ENCODE results near the gene RERE.
A peak's percentile ranks its signal among the peaks of the same experiment; 100 is the strongest.
"Not testable (repeated sequence)": the region's sequence is repeated elsewhere in the genome, so short reads cannot be mapped to it uniquely, and the experiment has no call there.

RERE gene

GRCh38 chr1:8616791-8617190 lies 200.6 kb downstream of the RERE start:
- not testable (repeated sequence) for DNase-seq

GRCh38 chr1:8611634-8612515 lies 205.6 kb downstream of the RERE start:
- DNase-seq, result not testable (repeated sequence)

GRCh38 chr1:8607906-8608305 lies 209.5 kb downstream of the RERE start:
- DNase-seq, result no peak

- no peak for DNase-seq
These were observed 213.1 kb downstream of the RERE start for GRCh38 chr1:8604041-8604945.

GRCh38 chr1:8603220-8603616 lies 214.2 kb downstream of the RERE start:
- no peak for DNase-seq

GRCh38 chr1:8602471-8603219 lies 214.8 kb downstream of the RERE start:
- DNase-seq, result no peak

- no peak for DNase-seq
These were observed 217.1 kb downstream of the RERE start for GRCh38 chr1:8600336-8600735.

- no peak for DNase-seq
These were observed 217.7 kb downstream of the RERE start for GRCh38 chr1:8599646-8600212.

GRCh38 chr1:8598783-8599182 lies 218.7 kb downstream of the RERE start:
- DNase-seq, result peak in 10 of 58 donors; percentile 6 to 27 (median 13)

- peak in 47 of 58 donors; percentile 4 to 77 (median 39) for DNase-seq
These were observed 219.2 kb downstream of the RERE start for GRCh38 chr1:8598060-8598724.

- no peak for DNase-seq
These were observed 220.0 kb downstream of the RERE start for GRCh38 chr1:8597455-8597854.

GRCh38 chr1:8595941-8596340 lies 221.5 kb downstream of the RERE start:
- no peak for DNase-seq

- no peak for DNase-seq
These were observed 222.1 kb downstream of the RERE start for GRCh38 chr1:8595332-8595731.

- not testable (repeated sequence) for DNase-seq
These were observed 224.1 kb downstream of the RERE start for GRCh38 chr1:8593292-8593691.

- DNase-seq, result no peak
These were observed 225.9 kb downstream of the RERE start for GRCh38 chr1:8591569-8591968.

- peak in 14 of 58 donors; percentile 2 to 42 (median 12) for DNase-seq
These were observed 226.6 kb downstream of the RERE start for GRCh38 chr1:8590721-8591351.

- no peak for DNase-seq
These were observed 227.9 kb downstream of the RERE start for GRCh38 chr1:8589571-8589970.

- no peak for DNase-seq
These were observed 229.7 kb downstream of the RERE start for GRCh38 chr1:8587784-8588183.

- DNase-seq, result no peak
These were observed 231.0 kb downstream of the RERE start for GRCh38 chr1:8586438-8586837.

GRCh38 chr1:8584316-8584715 lies 233.1 kb downstream of the RERE start:
- DNase-seq, result no peak

All from anterior cingulate cortex (tissue), 58 donors.